GM23338 (cell line): ENCODE measurements around the gene TMEM170B. TPM values are rescaled to one million over a fixed set of nuclear protein-coding genes. Genes with fewer than 3 reads are reported as not detected.

Source experiments
- ATAC-seq: fragments of 200-7000 bp; cut with Tn5 transposase; 3 replicates; pipeline ENCODE4 v1.9.1; 2020
- DNase-seq: peaks from one replicate; pipeline ENCODE4 v3.0.0-alpha.2; 2015; ENCODE audit warnings: low spot score
- H2AFZ ChIP-seq: fragments of 200-600 bp; sonication (generic); 2 replicates; pipeline ENCODE4 v1.8.0; 2016; ENCODE audit warnings: antibody characterized with exemption, mild to moderate bottlenecking, moderate library complexity
- H3F3A ChIP-seq: fragments of 200-600 bp; sonication (generic); replicated peaks from 2 replicates; pipeline ENCODE4 v1.8.0; 2017; ENCODE audit warnings: antibody characterized with exemption, mixed run types, low read depth
- H3K27ac ChIP-seq: fragments of 200-600 bp; sonication (generic); 2 replicates; pipeline ENCODE4 v1.6.1; 2016; ENCODE audit warnings: low read depth
- H3K27me3 ChIP-seq: fragments of 200-600 bp; sonication (generic); 2 replicates; pipeline ENCODE4 v1.8.0; 2016; ENCODE audit warnings: mild to moderate bottlenecking, mixed run types, moderate library complexity; ENCODE audit not compliant: insufficient read depth
- H3K36me3 ChIP-seq: fragments of 200-600 bp; sonication (generic); 2 replicates; pipeline ENCODE4 v1.8.0; 2016; ENCODE audit warnings: mild to moderate bottlenecking; ENCODE audit not compliant: insufficient read depth
- H3K4me1 ChIP-seq: fragments of 200-600 bp; sonication (generic); 2 replicates; pipeline ENCODE4 v1.8.0; 2016; ENCODE audit warnings: mild to moderate bottlenecking, moderate library complexity; ENCODE audit not compliant: insufficient read depth
- H3K4me2 ChIP-seq: fragments of 200-600 bp; sonication (generic); 2 replicates; pipeline ENCODE4 v1.7.1; 2017; ENCODE audit warnings: mixed run types
- H3K4me3 ChIP-seq: fragments of 200-600 bp; sonication (generic); 2 replicates; pipeline ENCODE4 v1.6.1; 2016; ENCODE audit warnings: mixed run types
- H3K79me2 ChIP-seq: fragments of 200-600 bp; sonication (generic); replicated peaks from 2 replicates; pipeline ENCODE4 v1.8.0; 2017; ENCODE audit warnings: mild to moderate bottlenecking; ENCODE audit not compliant: insufficient read depth
- H3K9me2 ChIP-seq: fragments of 200-600 bp; sonication (generic); 2 replicates; pipeline ENCODE4 v1.8.0; 2017; ENCODE audit not compliant: insufficient read depth
- H4K20me1 ChIP-seq: fragments of 200-600 bp; sonication (generic); replicated peaks from 2 replicates; pipeline ENCODE4 v1.8.0; 2017; ENCODE audit warnings: mild to moderate bottlenecking; ENCODE audit not compliant: insufficient read depth
- H3K27ac Mint-ChIP-seq: 2 replicates; pipeline ENCODE4 v1.8.0; 2020; ENCODE audit warnings: inconsistent platforms, mild to moderate bottlenecking, moderate library complexity, mixed read lengths
- H3K27me3 Mint-ChIP-seq: 3 replicates; pipeline ENCODE4 v1.8.0; 2022; ENCODE audit warnings: low read depth, mild to moderate bottlenecking, moderate library complexity, mixed read lengths, inconsistent platforms; ENCODE audit not compliant: insufficient read depth, poor library complexity
- H3K36me3 Mint-ChIP-seq: 3 replicates; pipeline ENCODE4 v1.8.0; 2021; ENCODE audit warnings: low read depth, mild to moderate bottlenecking, inconsistent platforms, moderate library complexity, mixed read lengths
- H3K4me1 Mint-ChIP-seq: 3 replicates; pipeline ENCODE4 v1.8.0; 2020; ENCODE audit warnings: mild to moderate bottlenecking, inconsistent platforms, mixed read lengths
- H3K4me3 Mint-ChIP-seq: 3 replicates; pipeline ENCODE4 v1.8.0; 2021; ENCODE audit warnings: moderate library complexity, mild to moderate bottlenecking, inconsistent platforms, mixed read lengths
- H3K9me3 Mint-ChIP-seq: 3 replicates; pipeline ENCODE4 v1.8.0; 2020; ENCODE audit warnings: moderate library complexity, mild to moderate bottlenecking, inconsistent platforms, mixed read lengths
- ETS1 ChIP-seq: IDR thresholded peaks from 2 replicates; pipeline ENCODE4 v1.6.1; 2016; ENCODE audit warnings: antibody characterized with exemption
- EZH2phosphoT487 ChIP-seq: fragments of 200-600 bp; sonication (generic); IDR thresholded peaks from one replicate; pipeline ENCODE4 v1.8.1; 2018; ENCODE audit warnings: antibody characterized with exemption; ENCODE audit not compliant: unreplicated experiment
- JUNB ChIP-seq: IDR thresholded peaks from one replicate; pipeline ENCODE4 v1.6.1; 2016; ENCODE audit warnings: antibody characterized with exemption; ENCODE audit not compliant: unreplicated experiment
- NANOG ChIP-seq: IDR thresholded peaks from 2 replicates; pipeline ENCODE4 v1.6.1; 2016; ENCODE audit warnings: antibody characterized with exemption, borderline replicate concordance
- POLR2AphosphoS5 ChIP-seq: IDR thresholded peaks from 2 replicates; pipeline ENCODE4 v1.6.1; 2016; ENCODE audit warnings: antibody characterized with exemption, low read depth
- REST ChIP-seq: IDR thresholded peaks from one replicate; pipeline ENCODE4 v1.6.1; 2018; ENCODE audit warnings: antibody characterized with exemption; ENCODE audit not compliant: unreplicated experiment
- STAT1 ChIP-seq: IDR thresholded peaks from one replicate; pipeline ENCODE4 v1.6.1; 2016; ENCODE audit warnings: antibody characterized with exemption; ENCODE audit not compliant: unreplicated experiment
- ZNF331 ChIP-seq: fragments of 250-450 bp; sonication (Bioruptor Pico); IDR thresholded peaks from 2 replicates; pipeline ENCODE4 v1.5.0; 2020; ENCODE audit warnings: low read depth, mild to moderate bottlenecking, moderate library complexity
- ZNF462 ChIP-seq: fragments of 250-450 bp; sonication (Bioruptor Pico); IDR thresholded peaks from 2 replicates; pipeline ENCODE4 v1.5.0; 2020; ENCODE audit warnings: mild to moderate bottlenecking, moderate library complexity
- polyA plus RNA-seq: library from polyadenylated mRNA; unstranded; fragments of >200 nt; fragmentation: Nextera tagmentation; extraction: Ambion mirVana; gene quantifications from 2 replicates; pipeline ENCODE4 v1.2.1, GENCODE V29; 2016
- total RNA-seq: library from RNA; depleted of rRNA; stranded (reverse); fragments of >200 nt; shearing (Covaris generic); gene quantifications from 2 replicates; pipeline ENCODE4 v1.2.3, GENCODE V29; 2014

The TMEM170B gene
- total and polyA plus RNA-seq, 2 experiments from 2014 or later: 2.0 to 6.9 TPM

- no peak for TF ChIP-seq REST
- TF ChIP-seq JUNB: no peak
- TF ChIP-seq EZH2phosphoT487: no peak
- no peak for TF ChIP-seq POLR2AphosphoS5
- no peak for TF ChIP-seq STAT1
Measured at GRCh38 chr6:11526156-11526505, 11.4 kb upstream of the TMEM170B start (continued).

GRCh38 chr6:11527274-11527870, 10.2 kb upstream of the TMEM170B start:
- H3K4me3 Mint-ChIP-seq: no peak overlapping the region
- no peak for ATAC-seq
- no peaks in the 10 kb centered on the region for H4K20me1 ChIP-seq
- no peaks in the 10 kb centered on the region for H3K27me3 Mint-ChIP-seq
- H3K9me3 Mint-ChIP-seq: no peaks in the 10 kb centered on the region
- H3K4me1 ChIP-seq: no peaks in the 10 kb centered on the region
- no peaks in the 10 kb centered on the region for H3F3A ChIP-seq
- H3K27ac Mint-ChIP-seq: no peak overlapping the region
- H3K36me3 ChIP-seq: no peaks in the 10 kb centered on the region
- no peak for DNase-seq
- peaks cover 3% of the 10 kb centered on the region; the same call in 1 of the 2 replicates for H3K9me2 ChIP-seq
- no peak overlapping the region for H3K27ac ChIP-seq
- no peaks in the 10 kb centered on the region for H3K36me3 Mint-ChIP-seq
- no peak overlapping the region for H2AFZ ChIP-seq
- no peak overlapping the region for H3K4me3 ChIP-seq
- no peaks in the 10 kb centered on the region for H3K27me3 ChIP-seq
- TF ChIP-seq REST: no peak
- no peak for TF ChIP-seq POLR2AphosphoS5
- TF ChIP-seq NANOG: no peak
- TF ChIP-seq JUNB: no peak
- no peak for TF ChIP-seq ETS1
- no peak for TF ChIP-seq ZNF331 (CRISPR knock-in tag)
- TF ChIP-seq EZH2phosphoT487: no peak
- no peak for TF ChIP-seq ZNF462 (CRISPR knock-in tag)
- no peak overlapping the region for H3K4me2 ChIP-seq
- H3K79me2 ChIP-seq: no peaks in the 10 kb centered on the region
- H3K4me1 Mint-ChIP-seq: no peaks in the 10 kb centered on the region
